Stimulated activated CD8-positive, alpha-beta memory T cell treated with anti-CD3 and anti-CD28 coated beads, Interleukin-7, amount 100 ng/mL, for 24 hours (primary cell): ENCODE data around the gene C6orf118.

Source experiments
- DNase-seq: peaks from one replicate; pipeline ENCODE4 v3.0.0-alpha.2; 2020; ENCODE audit warnings: low read depth

C6orf118 gene

DNA sequence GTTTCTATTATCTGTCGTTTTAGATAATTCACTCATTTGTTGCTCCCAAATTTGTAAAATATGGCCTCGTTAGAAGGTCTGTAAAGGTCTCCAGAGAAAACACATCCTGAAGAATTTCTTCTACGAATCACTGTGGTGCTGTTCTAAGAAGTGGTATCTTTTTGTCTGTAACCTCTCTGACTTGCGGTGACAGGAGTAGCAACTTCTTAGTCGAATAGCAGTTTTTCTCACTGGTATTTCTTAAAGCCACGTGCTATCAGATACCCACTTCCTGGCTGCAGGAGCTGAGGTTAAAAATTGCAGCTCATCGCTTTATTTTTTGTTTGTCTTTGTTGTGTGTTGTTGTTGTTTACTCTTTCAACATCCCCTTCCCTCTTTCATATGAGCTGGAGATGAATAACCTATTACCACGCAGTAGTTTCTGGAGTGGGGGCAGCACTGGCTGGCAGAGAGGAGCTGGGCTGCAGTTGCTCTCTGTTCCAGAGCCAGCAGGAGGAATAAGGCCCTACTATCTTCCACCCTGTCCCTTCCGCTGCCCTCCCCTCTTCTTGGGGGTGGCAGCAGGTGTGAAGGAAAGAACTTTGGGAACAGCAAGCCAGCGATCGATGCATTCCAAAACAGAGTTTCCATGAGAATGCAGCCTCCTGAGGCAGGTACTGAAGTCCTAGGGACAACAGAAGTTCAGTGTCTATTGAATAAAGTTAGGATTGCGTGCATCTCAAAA is 64.7 kb downstream of the C6orf118 start:
- DNase-seq = no peak

DNA sequence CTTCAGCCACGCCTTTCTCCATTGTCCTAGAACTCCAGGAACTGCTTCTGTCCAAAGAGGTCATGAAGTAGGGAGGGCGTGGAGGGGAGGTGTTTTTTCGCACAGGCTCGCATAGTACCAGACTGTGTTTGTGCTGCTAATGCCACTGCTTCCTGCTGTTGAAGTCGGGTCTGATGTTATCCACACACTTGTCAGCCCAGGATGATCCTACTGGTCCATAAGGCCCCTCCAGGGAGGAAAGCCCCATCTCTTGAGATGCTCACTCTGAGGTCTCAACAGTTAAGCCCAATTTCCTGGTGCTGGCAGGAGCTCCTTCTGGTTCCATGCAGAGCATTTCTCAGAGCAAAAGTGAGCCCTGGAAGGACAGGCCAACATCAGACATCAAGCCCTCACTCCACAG is 65.6 kb downstream of the C6orf118 start:
- no peak for DNase-seq

DNA sequence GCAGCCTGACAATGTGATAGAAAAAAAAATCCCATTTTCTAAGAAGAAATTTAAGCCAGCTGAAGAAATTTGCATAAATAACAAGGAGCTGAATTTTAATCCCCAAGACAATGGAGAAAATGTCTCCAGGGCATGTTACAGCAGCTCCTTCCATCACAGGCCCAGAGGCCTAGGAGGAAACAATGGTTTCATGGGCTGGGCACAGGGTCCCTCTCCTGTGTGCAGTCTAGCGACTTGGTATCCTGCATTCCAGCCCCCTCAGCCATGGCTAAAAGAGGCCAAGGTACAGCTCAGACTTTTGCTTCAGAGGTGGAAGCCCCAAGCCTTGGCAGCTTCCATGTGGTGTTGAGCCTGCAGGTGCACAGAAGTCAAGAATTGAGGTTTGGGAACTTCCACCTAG is 73.1 kb downstream of the C6orf118 start:
- no peak for DNase-seq

DNA sequence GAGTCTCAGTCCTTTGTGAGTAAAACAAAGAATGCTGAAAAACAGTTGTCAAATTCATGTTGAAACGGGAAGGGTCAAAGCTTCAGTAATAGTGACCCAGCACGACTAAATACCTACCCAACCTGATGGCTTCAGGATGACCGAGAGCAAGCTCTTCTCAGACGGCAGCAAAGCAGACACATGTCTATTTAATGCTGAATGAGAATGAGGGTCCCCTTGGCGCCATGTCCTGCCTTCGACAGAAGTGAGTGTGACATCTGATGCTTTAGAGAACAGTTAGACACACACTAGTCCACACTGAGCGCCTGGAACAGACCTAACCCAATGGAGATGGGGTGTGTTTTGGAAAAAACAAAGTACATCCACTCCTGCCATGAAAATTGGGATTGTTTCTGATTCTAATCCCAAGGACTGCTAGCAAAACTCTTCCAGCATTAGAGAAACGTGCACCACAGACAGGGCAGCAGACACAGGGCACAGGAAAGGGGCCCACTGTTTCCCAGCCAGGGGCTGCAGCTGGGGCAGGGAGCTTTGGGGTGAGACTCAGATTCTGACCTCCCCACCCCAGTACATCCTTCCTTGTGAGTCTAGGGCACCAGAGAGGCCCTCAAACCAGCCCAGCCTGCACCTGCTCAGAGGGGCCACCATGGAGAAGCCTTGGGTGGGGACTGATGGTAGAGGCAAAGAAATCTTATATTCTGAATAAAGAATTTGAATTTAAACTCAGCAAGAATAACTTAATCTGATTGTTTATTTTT is 76.5 kb downstream of the C6orf118 start:
- DNase-seq = no peak

DNA sequence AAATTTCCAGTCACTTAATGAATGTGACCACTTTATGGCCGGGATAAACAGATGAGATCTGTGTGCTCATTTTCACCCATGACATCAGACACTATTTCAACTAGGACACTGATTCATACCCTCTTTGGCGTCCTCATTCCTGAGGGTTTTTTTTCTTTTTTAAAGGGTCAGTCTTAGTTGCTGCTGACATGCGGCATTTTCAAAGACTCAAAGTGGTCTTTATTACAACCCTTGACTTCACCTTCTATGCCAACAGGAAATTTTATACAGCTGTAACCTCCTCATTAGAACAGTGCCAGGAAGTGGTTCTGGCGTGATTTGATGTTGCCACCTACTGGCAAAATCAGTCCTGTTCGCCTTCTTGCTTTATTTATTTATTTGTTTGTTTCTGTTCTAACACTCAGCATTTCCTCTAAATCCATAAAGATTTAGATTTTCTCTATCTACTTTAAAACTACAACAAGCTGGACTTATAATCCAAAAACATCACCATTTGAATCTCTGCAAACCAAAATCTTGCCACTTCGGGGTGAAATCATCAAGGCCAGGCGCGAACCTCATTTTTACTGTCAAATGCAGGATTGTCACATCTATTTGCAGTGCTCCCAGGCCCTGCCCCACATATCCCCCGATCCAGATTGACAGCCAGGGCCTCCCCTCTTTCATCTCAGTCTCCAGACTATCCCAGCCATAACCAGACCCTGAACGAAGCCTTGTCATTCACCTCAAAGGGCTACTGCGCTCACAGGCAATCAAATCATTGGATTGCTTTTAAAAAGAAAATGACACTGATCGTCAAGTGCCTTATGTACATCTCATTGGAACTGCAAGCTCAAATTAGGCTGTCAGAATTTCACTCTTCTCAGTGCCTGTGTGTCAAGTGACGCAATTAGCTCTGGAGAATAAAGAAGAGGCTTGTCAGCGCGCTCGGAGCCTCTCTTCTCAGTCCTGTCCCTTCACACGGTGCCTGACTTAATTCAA is 77.5 kb downstream of the C6orf118 start:
- no peak for DNase-seq

DNA sequence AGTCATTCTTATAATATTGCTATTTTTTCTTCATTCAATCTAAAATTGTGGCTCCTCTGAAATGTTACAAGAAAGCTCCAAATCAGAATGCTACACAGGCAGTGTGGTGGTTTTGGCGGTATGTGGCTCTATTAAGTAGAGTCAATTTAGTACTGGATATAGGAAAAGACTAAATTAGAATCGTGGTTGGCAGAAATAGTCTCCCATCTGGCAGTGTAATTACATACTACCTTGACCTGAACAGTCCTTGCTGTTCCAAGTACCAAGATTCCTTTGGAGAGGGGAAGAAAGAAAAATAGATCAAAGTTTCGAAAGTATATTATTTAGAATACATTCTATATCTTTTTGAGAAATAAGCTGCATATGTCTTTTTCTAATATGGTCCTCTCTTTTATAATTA is 78.2 kb downstream of the C6orf118 start:
- DNase-seq = no peak
